ENCODE data around the gene GINM1.

Gene GINM1

GRCh38 chr6:149592983-149593382 is 26.8 kb downstream of the GINM1 start:
- in situ Hi-C loops (cut with HindIII; ENCODE audit: low sequenced_read_pairs) = no loop called here

DNA sequence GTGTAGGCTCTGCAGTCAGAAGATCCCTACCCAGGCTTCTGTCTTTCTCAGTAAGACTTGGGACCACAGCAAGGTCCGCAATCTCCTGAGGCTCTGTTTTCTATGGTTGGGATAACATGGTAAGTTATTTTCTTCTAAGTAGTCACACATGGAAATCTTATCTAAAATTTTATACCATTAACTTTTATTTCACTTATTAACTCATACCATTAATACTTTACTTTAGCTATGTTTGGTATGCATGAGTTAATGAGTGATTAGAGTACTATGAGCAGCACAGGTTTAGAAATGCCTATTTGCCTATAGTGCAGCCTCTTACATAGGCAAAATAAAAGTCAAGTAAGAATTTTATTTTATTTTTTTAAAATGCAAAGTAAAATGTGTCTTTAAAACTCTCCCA is 27.2 kb downstream of the GINM1 start:
- in situ Hi-C loops (cut with HindIII; ENCODE audit: low sequenced_read_pairs) = no loop called here

GRCh38 chr6:149600508-149600907 is 34.3 kb downstream of the GINM1 start:
- in situ Hi-C loops (cut with HindIII; ENCODE audit: low sequenced_read_pairs) = loop anchor here (5.0 kb wide), 1 partner anchor 47 kb away; the partner anchor contains the start of gene KATNA1

DNA sequence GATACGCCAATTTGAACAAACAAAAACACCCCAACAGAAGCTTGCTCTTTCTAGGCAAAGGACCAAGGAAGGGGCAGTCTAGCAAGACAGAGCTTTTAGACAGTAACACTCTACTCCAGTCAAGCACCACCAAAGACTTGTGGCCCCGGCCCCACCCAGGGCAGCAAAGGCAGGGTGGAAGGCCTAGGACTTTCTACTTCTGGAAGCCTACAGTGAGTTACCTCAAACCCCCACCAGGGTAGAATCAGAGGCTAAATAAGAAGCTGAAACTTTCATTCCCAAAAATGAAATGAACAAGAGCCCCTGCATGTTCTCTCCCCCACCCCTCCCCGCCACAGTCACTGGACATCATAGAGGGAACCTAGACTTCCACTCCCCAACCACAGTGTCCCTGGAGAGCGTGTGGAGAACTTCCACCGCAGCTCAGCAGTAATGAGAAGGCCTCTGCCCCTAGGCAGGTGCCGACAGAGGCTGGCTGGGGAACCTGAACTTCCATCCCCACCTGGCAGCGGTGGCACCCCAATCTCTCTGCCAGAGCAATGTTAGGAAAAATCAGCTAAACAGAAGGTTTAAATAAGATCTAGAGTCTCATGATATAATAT is 42.3 kb downstream of the GINM1 start:
- in situ Hi-C loops (cut with HindIII; ENCODE audit: low sequenced_read_pairs) = no loop called here

DNA sequence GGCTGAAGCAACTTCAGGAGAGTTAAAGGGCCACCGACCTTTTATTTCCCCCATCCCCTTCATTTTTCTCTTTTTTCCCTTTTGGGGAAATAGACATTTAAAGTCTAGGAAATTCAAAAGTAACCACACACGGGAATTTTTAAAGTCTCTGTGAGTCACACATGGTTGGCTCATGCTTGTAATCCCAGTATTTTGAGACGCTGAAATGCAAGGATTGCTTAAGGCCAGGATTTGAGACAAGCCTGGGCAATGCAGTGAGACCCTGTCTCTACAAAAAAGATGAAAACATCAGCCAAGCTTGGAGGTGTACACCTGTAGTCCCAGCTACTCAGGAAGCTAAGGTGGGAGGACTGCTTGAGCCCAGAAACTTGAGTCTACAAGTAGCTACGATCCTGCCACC is 48.2 kb downstream of the GINM1 start:
- in situ Hi-C loops (cut with HindIII; ENCODE audit: low sequenced_read_pairs) = no loop called here

DNA sequence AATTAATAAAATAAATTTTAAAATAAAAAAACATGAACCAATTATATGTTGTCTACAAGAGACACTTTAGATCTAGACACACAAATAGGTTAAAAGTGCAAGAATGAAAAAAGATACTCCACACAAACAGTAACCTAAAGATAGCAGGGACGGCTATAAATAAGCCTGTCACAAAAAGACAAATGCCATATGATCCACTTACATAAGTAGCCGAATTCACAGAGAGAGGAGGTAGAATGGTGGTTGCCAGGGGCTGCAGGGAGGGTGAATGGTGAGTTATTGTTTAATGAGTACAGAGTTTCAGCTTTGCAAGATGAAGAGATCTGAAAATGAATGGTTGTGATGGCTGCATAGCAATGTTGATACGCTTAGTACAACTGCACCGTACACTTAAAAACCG is 49.6 kb downstream of the GINM1 start:
- in situ Hi-C loops (cut with HindIII; ENCODE audit: low sequenced_read_pairs) = no loop called here

GRCh38 chr6:149627672-149628071 is 61.5 kb downstream of the GINM1 start:
- in situ Hi-C loops (cut with HindIII; ENCODE audit: low sequenced_read_pairs) = no loop called here

GRCh38 chr6:149628875-149629510 is 62.8 kb downstream of the GINM1 start:
- in situ Hi-C loops (cut with HindIII; ENCODE audit: low sequenced_read_pairs) = no loop called here

GRCh38 chr6:149634315-149634714 is 68.1 kb downstream of the GINM1 start:
- in situ Hi-C loops (cut with HindIII; ENCODE audit: low sequenced_read_pairs) = no loop called here

GRCh38 chr6:149636124-149636523 is 69.9 kb downstream of the GINM1 start:
- in situ Hi-C loops (cut with HindIII; ENCODE audit: low sequenced_read_pairs) = no loop called here

Measured in endothelial cell of hepatic sinusoid (primary cell).